Globus pallidus (tissue), 1 donor: Measurements from ENCODE around the gene ASCC2.
"Not testable (repeated sequence)": the region's sequence is repeated elsewhere in the genome, so short reads cannot be mapped to it uniquely, and the experiment has no call there.

ENCODE experiments used
- DNase-seq: peaks from one replicate; pipeline ENCODE4 v3.0.0-alpha.2; 2015; ENCODE audit warnings: low spot score

ASCC2 gene

GRCh38 chr22:29856496-29856895, 18.4 kb upstream of the ASCC2 start:
- no peak for DNase-seq

GRCh38 chr22:29855611-29856181, 17.6 kb upstream of the ASCC2 start:
- DNase-seq = no peak

- no peak for DNase-seq
Observed at GRCh38 chr22:29854432-29854831, 16.4 kb upstream of the ASCC2 start.

DNA sequence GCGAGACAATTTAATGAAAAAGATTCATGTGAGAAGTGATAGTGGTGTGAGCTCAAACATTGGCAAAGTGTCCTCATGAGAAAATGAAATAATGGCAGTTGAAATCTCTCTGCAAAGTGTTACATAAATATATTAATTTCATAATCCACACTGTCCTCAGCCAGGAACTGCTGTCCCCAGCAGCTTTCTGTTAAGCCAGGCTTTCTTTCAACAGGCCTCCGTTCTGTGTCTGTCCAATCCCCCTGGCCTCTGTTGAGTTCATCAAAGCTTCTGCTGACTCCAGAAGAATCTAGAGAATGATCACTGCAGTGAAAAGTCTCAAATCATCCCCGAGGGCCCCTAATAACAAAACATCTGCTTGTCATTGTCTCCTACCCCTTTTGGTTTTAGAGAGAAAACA, 10.0 kb upstream of the ASCC2 start:
- no peak for DNase-seq

- DNase-seq = no peak
Observed at GRCh38 chr22:29846290-29846689, 8.2 kb upstream of the ASCC2 start.

DNA sequence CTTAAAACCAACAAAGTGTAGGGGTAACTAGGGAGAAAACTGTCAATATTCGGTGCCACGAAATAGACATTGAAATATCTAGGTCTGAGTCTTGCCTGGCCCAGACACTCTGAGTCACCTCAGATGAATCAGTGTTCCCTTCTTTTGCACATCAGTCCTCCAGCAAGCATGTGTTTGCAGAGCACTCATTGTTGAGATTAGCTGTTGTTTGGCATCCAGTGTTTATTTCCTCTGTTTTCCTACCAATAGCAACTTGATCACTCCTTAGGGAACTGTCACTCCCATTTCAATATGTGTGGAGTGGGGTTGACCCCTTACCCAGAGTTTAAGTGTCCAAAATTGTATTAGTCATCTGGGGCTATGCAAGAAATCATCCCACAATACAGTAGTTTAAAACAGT, 4.7 kb upstream of the ASCC2 start:
- no peak for DNase-seq

- DNase-seq = no peak
Observed at GRCh38 chr22:29842172-29842571, 4.1 kb upstream of the ASCC2 start.

DNA sequence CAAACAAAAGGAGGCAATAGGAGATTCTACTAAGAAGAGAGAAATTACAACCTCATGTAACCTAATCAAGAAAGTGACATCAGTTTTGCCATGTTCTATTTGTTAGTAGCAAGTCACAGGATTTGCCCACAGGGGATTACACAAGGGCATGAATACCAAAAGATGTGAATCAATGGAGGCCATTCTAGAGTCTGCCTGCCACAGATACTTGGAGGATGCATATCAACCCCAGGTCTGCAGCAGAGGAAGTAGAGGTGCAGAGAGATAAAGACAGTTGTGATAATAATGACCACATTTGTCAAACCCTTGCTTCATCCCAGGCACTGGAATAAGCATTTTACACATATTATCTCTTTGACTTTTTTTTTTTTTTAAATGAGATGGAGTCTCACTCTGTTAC, 2.4 kb upstream of the ASCC2 start:
- DNase-seq = no peak

- DNase-seq = no peak
Observed at GRCh38 chr22:29839039-29839438, 965 bp upstream of the ASCC2 start.

GRCh38 chr22:29838599-29838956, 504 bp upstream of the ASCC2 start:
- no peak for DNase-seq

GRCh38 chr22:29836791-29837370, 1.2 kb downstream of the ASCC2 start:
- DNase-seq = not testable (repeated sequence)

DNA sequence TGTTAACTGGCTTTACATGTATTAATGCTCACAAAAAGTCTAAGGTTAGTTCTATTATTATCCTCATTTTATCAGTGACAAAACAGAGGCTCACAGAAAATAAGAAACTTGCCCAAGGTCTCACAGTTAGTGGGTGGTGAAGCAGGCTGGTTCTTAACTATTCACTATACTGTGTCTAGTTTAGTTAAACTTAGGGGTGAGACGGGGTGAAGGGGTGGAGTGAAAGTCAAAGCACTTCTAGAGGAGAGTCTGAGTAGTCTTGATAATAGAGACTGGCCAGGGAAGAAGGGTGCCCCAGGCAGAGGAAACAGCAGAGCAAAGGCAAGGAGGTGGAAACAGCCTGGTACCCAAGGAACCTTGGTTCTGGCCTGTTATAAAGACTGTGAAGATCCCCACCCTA, 4.0 kb downstream of the ASCC2 start:
- DNase-seq = no peak

DNA sequence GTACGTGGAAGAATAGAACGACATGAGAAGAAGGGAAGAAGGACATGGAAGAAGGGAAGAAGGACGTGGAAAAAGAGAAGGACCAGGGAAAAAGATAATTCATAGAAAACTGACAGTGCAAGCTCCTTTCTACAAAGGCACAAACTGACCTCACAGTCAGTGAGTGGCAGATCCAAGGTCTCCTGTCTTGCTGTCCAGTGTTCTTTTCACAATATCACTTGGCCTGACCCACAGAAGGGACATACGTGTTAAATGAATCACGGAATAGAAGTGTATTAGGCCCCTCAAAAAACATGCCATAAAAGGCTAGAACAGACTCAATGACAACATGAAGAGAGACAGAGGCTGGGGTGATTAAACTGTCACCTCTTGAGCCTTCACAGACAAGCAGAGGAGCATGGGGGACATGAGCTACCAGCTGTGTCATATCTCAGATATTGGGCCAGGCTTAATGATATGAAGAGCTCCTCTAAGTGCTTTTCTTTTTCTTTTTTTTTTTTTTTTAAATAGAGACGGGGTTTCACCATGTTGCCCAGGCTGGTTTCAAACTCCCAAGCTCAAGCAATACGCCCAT, 4.6 kb downstream of the ASCC2 start:
- DNase-seq = no peak

DNA sequence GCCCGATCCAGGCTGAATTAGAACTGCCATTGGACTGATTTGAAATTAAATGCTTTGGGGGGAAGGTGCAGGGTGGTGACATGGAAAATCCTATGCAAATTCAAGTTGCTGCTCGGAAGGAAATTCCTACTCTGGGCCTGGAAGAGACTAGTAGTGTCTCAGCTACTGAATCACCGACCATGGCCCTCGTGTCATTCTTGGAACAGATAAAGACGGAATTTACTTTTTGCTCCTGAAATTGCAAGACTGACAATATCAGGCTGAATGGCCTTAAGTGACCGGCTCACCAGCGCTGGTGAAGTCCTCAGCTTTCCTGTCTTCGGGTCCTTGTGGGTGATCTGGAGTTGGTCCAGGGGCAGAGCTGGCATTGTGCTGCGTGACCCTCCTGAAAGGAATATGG, 6.1 kb downstream of the ASCC2 start:
- DNase-seq = no peak

- no peak for DNase-seq
Observed at GRCh38 chr22:29831186-29831921, 6.7 kb downstream of the ASCC2 start.

DNA sequence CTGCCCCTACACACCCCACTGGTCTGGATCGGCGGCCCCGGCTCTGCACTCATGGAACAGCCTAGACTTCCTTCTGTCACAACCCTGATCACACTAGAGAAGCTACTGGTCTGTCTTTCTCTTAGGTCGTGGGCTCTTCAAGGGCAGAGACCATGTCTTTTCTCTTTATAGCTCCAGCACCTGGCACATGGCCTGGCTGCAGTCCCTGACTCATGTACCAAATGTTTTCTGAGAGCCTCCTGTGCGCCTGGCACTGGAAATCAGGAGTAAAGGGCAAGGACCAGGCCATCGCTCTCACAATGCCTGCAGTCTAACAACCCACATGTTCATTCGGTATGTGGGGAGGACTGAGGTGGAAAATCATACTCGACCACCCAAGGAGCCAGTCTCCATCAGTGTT, 7.5 kb downstream of the ASCC2 start:
- no peak for DNase-seq

DNA sequence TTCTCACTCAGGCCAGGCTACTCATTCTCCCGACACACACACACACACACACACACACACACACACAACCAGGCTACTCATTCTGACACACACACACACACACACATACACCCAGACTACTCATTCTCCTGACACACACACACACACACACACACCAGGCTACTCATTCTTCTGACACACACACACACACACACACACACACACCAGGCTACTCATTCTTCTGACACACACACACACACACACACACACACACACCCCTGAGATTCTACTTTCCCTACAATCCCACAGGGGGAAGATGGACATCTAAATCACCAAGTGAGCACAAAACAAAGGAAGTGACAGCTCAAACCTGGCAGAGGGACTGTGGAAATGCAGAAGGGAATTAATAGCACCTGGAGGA, 10.3 kb downstream of the ASCC2 start:
- not testable (repeated sequence) for DNase-seq

- DNase-seq = no peak
Observed at GRCh38 chr22:29827091-29827490, 11.0 kb downstream of the ASCC2 start.

DNA sequence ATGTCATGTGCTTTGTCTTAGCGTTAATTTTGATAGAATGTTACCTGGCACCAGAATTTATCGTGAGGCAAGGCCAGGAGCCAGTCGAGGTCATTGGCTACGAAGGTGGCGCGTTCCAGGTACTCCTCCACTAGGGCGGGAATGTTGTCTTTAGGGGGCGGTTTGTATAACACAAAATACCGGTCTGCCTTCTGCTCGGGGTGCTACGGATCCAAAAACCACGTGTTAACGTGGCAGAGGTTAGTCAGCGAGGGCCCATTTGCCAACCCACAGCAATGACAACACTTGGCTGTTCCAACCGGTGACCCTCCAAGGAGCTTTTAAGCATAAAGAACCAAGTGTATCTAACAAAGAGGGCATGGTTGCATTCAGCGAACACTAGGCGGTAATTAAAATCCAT, 12.5 kb downstream of the ASCC2 start:
- DNase-seq = no peak

GRCh38 chr22:29824677-29825076, 13.4 kb downstream of the ASCC2 start:
- no peak for DNase-seq

DNA sequence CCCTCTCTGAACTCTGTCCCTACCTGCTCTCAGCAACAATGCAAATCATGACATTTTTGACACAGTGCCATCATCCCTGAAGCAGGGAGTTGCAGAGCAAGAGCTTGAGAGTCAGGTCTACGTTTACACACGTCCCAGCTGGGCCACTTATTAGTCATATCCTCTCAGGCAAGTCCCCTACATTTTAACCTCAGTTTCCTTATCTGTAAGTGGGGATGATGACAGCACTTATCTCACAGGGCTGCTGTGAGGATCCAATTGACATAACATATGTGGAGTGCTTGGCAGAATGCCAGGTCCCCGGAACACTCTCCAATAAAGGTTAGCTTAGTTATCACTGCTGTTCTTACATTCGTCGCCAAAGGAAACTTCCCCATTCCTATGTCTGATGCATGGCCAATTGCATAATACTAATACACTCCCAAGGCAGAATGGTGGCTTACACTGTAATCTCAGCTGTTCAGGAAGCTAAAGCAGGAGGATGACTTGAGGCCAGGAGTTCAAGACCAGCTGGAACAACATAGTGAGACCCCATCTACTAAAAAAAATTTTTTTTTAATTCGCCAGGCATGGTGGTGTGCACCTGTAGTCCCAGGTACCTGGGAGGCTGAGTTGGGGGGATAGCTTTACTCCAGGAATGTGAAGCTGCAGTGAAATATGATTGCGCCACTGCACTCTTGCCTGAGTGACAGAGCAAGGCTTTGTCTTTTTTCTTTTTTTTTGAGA, 16.6 kb downstream of the ASCC2 start:
- peak; percentile 42 for DNase-seq

- peak; percentile 31 for DNase-seq
Observed at GRCh38 chr22:29820961-29821290, 17.1 kb downstream of the ASCC2 start.

DNA sequence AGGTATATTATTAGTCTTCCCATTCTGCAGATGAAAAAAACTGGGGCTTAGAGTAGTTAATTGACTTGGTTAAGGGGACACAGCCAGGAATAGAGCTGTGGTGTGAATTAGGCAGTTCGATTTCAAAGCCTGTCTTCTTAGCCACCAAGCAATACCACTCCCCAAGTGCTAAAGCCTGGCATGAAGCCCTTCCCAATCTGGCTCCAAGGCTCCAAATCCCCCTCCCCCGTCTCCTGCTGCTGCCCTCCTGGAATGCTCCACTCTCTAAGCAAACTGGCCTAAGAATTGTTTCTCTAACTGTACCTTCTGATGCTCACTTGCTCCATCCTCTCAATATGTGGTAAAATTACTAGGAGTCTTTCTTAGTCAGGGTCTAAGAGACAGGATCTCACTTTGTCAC, 18.6 kb downstream of the ASCC2 start:
- no peak for DNase-seq
